Pancreas (tissue), 10 donors: Measurements from ENCODE around the gene PRXL2A. TPM values are rescaled to one million over a fixed set of nuclear protein-coding genes. Genes with fewer than 3 reads are reported as not detected.
A peak's percentile ranks its signal among the peaks of the same experiment; 100 is the strongest.

Experiments
- ATAC-seq, 4 donors: fragments of 200-7000 bp; cut with Tn5 transposase; one replicate each; pipeline versions ENCODE4 v1.8.0 to v1.9.1; 2020; ENCODE audit warnings: mild to moderate bottlenecking in 4 of 4, moderate library complexity in 4 of 4
- DNase-seq, 6 donors: peaks; one replicate each; pipeline ENCODE4 v3.0.0-alpha.2; 2020
- FAIRE-seq: peaks from 2 replicates; lab custom pipeline; 2012; peaks lifted over from hg19 to GRCh38; lab: Jason Lieb, UNC
- H3K27ac ChIP-seq, 4 donors: fragments of 200-600 bp; sonication (generic); 1 replicate in 3 of 4; 2 replicates in 1 of 4; pipeline versions ENCODE4 v1.5.0 to v1.8.0; 2020
- H3K27me3 ChIP-seq, 4 donors: fragments of 200-600 bp; one replicate each; pipeline ENCODE4 v1.8.0; 2021
- H3K36me3 ChIP-seq, 3 donors: fragments of 200-600 bp; sonication (generic) in 1 of 3; one replicate each; pipeline versions ENCODE4 v1.5.0 to v1.8.0; 2020 to 2021
- H3K4me1 ChIP-seq, 3 donors: fragments of 200-600 bp; one replicate each; pipeline ENCODE4 v1.8.0; 2021
- H3K4me3 ChIP-seq, 4 donors: fragments of 200-600 bp; sonication (generic) in 2 of 4; one replicate each; pipeline versions ENCODE4 v1.5.0 to v1.8.0; 2020 to 2021
- H3K9me3 ChIP-seq, 4 donors: fragments of 200-600 bp; one replicate each; pipeline ENCODE4 v1.8.0; 2021
- CTCF ChIP-seq, 4 donors: fragments of 200-600 bp; sonication (generic) in 3 of 4; IDR thresholded peaks; one replicate each; pipeline versions ENCODE4 v1.5.0 to v1.8.0; 2021; ENCODE audit warnings: antibody characterized with exemption in 4 of 4
- WGBS, 2 donors: extraction: QIAGEN DNeasy Blood & Tissue Kit; methylation state at CpG; one replicate each; pipeline ENCODE4 v1.1.7; 2013; 5-methylcytosine and 5-hydroxymethylcytosine counted together
- intact Hi-C, 3 donors: fragments of 100-400 bp; cut with DNase I; formaldehyde crosslinking; loops; one replicate each; pipeline versions ENCODE4 v1.11.1 to v1.14.2; 2022
- polyA plus RNA-seq, 2 donors: library from polyadenylated mRNA; stranded (reverse); fragments of 200-250 nt; gene quantifications; one replicate each; pipeline ENCODE4 v1.2.3, GENCODE V29; 2013
- total RNA-seq, 6 donors: library from RNA; stranded (reverse); fragmentation: NEBNext Ultra II Directional in 4 of 6; extraction: Animal tissue kit (Norgen Biotek cat#: 25700) in 4 of 6; gene quantifications; one replicate each; pipeline versions ENCODE4 v1.2.1 to v1.2.4, GENCODE V29; 2021 to 2023
- donor health status: healthy with polysubstance abuse.
- donor health status: DM: no; HTN: no; CAD: no; lungs with moderate emphysema.
- donor health status: DM: no; HTN: no; CAD: no.
- donor health status: control.
- donor health status: control.
- donor health status: Bipolar disorder and iron deficiency.
- donor health status: DM: yes; HTN: yes; CAD: no.
- donor health status: DM: no; HTN: no; CAD: no.
- donor health status: DM: no; HTN: no; CAD: no.
- donor health status: DM: yes; HTN: yes; CAD: no.

The PRXL2A gene
- total and polyA plus RNA-seq, 8 donors, result 18.2 to 39.8 (median 26.8) TPM

GRCh38 chr10:80465451-80465835 is 57.1 kb downstream of the PRXL2A start:
- Histone ChIP-seq H3K9me3 (no peaks in the 10 kb centered on the region), H3K36me3 (no peaks in the 10 kb centered on the region), H3K4me3 (peak overlapping the region in 1 of 4 donors; percentile 11), H3K27ac (peak overlapping the region; percentile 52 to 85 (median 64)), H3K4me1 (peaks cover 45 to 62% (median 56%) of the 10 kb centered on the region in 3 donors), H3K27me3 (no peaks in the 10 kb centered on the region)
- FAIRE-seq (no peak), ATAC-seq (no peak), DNase-seq (no peak)
- 44 to 54% methylated on average over 3 of the region's 3 CpGs for WGBS, 2 donors
- no peak for TF ChIP-seq CTCF (IDR thresholded peaks at IDR 0.05)
- intact Hi-C loops, result no loop called here

GRCh38 chr10:80465839-80466590 is 57.7 kb downstream of the PRXL2A start:
- Histone ChIP-seq H3K4me3 (no peak overlapping the region), H3K36me3 (no peaks in the 10 kb centered on the region), H3K9me3 (no peaks in the 10 kb centered on the region), H3K4me1 (peaks cover 42 to 58% (median 52%) of the 10 kb centered on the region in 3 donors), H3K27ac (peak overlapping the region in 2 of 4 donors; percentile 66 to 85), H3K27me3 (no peaks in the 10 kb centered on the region)
- 88 to 93% methylated on average over 10 of the region's 10 CpGs for WGBS, 2 donors
- DNase-seq, result peak in 1 of 6 donors; percentile 7
- no peak for ATAC-seq
- intact Hi-C loops, result no loop called here
- TF ChIP-seq CTCF (IDR thresholded peaks at IDR 0.05), result no peak
- FAIRE-seq, result no peak

- H3K4me3 ChIP-seq, result no peak overlapping the region
- no peaks in the 10 kb centered on the region for H3K36me3 ChIP-seq
- peak overlapping the region in 3 of 4 donors; percentile 7 to 25 (median 14) for H3K27ac ChIP-seq
- FAIRE-seq (no peak), ATAC-seq (no peak), DNase-seq (no peak)
- H3K27me3 ChIP-seq, result no peaks in the 10 kb centered on the region
- no peak for TF ChIP-seq CTCF (IDR thresholded peaks at IDR 0.05)
- no peaks in the 10 kb centered on the region for H3K9me3 ChIP-seq
- peaks cover 33 to 50% (median 44%) of the 10 kb centered on the region in 3 donors for H3K4me1 ChIP-seq
- WGBS, 2 donors, result 65 to 66% methylated on average over 10 of the region's 10 CpGs
- intact Hi-C loops, result no loop called here
Measured at GRCh38 chr10:80466724-80467326, 58.5 kb downstream of the PRXL2A start.

GRCh38 chr10:80468002-80468401 is 59.7 kb downstream of the PRXL2A start:
- H3K4me3 ChIP-seq, result no peak overlapping the region
- WGBS, 2 donors, result 70 to 76% methylated on average over 6 of the region's 6 CpGs

More at GRCh38 chr10:80468002-80468401, 59.7 kb downstream of the PRXL2A start:
- H3K9me3 ChIP-seq, result no peaks in the 10 kb centered on the region
- H3K27ac ChIP-seq, result peak overlapping the region in 3 of 4 donors; percentile 7 to 25 (median 14)
- H3K36me3 ChIP-seq, result no peaks in the 10 kb centered on the region
- intact Hi-C loops, result no loop called here
- peak in 2 of 4 donors; percentile 34 to 37 for ATAC-seq
- TF ChIP-seq CTCF (IDR thresholded peaks at IDR 0.05), result no peak
- H3K4me1 ChIP-seq, result peaks cover 23 to 42% (median 41%) of the 10 kb centered on the region in 3 donors
- FAIRE-seq, result no peak
- DNase-seq, result peak in 2 of 6 donors; percentile 29 to 44
- no peaks in the 10 kb centered on the region for H3K27me3 ChIP-seq
